GM21717 (cell line): ENCODE data around the gene RFXANK.

Experiments used
- ATAC-seq: cut with Tn5 transposase; IDR thresholded peaks from one replicate; pipeline ENCODE4 v1.9.1; 2021; ENCODE audit warnings: mild to moderate bottlenecking, moderate library complexity; ENCODE audit not compliant: unreplicated experiment

RFXANK gene

GRCh38 chr19:19226663-19227062 is 34.6 kb downstream of the RFXANK start:
- ATAC-seq, result no peak

DNA sequence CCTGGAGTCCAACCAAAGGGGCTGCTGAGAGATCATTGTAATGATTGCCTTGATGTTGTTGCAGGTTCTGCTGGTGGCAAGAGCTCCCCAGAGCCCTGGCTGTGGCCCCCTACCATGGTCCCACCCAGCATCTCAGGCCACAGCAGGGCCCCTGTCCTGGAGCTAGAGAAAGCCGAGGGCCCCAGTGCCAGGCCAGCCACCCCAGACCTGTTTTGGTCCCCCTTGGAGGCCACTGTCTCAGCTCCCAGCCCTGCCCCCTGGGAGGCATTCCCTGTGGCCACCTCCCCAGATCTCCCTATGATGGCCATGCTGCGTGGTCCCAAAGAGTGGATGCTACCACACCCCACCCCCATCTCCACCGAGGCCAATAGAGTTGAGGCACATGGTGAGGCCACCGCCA is 35.2 kb downstream of the RFXANK start:
- no peak for ATAC-seq

- no peak for ATAC-seq
These were observed 37.6 kb downstream of the RFXANK start for GRCh38 chr19:19229701-19230100.

DNA sequence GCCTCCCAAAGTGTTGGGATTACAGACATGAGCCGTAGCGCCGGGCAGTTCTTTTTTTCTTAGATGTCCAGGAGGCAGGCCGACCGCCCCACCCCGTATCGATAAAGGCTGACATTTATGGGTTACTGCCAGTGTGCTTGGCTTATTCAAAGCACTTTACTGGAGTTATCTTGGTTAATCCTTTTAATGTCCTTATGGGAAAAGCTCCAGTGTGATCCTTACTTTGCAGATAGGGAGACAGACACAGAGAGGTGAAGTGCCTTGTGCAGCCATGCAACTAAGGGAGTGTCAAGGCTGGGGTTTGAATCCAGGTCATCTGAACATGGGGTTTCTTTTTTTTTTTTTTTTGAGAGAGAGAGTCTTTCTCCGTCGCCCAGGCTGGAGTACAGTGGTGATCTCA is 38.9 kb downstream of the RFXANK start:
- no peak for ATAC-seq

- ATAC-seq, result no peak
These were observed 40.2 kb downstream of the RFXANK start for GRCh38 chr19:19232261-19232721.

GRCh38 chr19:19234220-19234816 is 42.3 kb downstream of the RFXANK start:
- no peak for ATAC-seq

- ATAC-seq, result no peak
These were observed 44.1 kb downstream of the RFXANK start for GRCh38 chr19:19236173-19236572.

GRCh38 chr19:19238126-19238894 is 46.3 kb downstream of the RFXANK start:
- ATAC-seq, result no peak

- ATAC-seq, result no peak
These were observed 47.6 kb downstream of the RFXANK start for GRCh38 chr19:19239675-19240074.

DNA sequence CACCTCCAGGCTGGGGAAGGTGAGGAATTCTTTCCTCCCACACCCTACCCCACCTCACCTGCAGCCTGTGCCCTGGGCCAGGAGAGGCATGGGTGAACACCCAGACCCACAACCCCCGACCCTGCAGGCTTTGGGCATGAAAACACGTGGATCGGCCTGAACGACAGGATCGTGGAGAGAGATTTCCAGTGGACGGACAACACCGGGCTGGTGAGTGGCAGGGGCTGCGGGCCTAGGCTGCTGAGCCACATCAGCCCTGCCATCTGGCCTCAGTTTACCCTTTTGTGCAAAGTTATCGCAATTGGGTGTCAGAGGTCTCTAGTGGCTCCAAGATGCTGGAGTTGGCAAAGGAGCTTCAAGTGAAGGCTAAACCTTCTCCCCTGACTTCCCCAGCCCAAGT is 48.4 kb downstream of the RFXANK start:
- ATAC-seq, result no peak

DNA sequence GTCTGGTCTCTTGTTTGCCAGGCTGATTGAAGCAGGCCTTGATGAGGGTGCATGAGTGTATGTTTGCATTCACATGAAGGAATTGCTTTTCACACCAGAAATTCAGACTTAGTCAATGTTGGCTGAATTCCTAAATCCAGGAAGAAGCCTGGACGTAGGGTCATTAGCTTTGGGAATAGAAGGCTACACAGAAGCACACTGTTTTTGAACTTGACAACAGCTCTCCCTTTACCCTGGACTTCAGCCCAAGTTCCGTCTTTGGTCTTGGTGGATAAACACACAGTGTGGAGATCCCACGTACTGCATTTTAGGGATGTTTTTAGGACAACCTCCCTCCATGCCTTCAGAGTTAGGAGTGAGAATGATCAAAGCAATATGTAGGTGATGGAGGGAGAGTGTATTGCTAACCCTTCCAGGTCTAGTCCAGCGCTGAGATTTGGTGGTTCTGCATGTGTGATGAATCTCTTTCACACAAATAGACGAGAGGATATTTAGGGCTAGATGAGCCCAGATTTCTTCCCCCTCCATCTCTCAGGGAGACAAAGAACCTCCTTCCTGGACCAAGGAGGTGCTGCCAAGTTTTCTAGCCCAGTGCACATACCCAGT is 58.2 kb downstream of the RFXANK start:
- no peak for ATAC-seq
